Neural progenitor cell (in vitro differentiated cells): ENCODE results near the gene ACOT7. TPM values are rescaled to one million over a fixed set of nuclear protein-coding genes. Genes with fewer than 3 reads are reported as not detected.

Experiments
- DNase-seq: peaks from one replicate; pipeline ENCODE4 v3.0.0-alpha.2; 2016; ENCODE audit warnings: low spot score
- H2AFZ ChIP-seq: fragments of 200-600 bp; sonication (generic); replicated peaks from 2 replicates; pipeline ENCODE4 v1.6.1; 2016; ENCODE audit warnings: antibody characterized with exemption
- H3F3A ChIP-seq: fragments of 200-600 bp; sonication (generic); 2 replicates; pipeline ENCODE4 v1.6.1; 2016; ENCODE audit warnings: antibody characterized with exemption, low read depth
- H3K27ac ChIP-seq: fragments of 200-600 bp; sonication (generic); 2 replicates; pipeline ENCODE4 v1.5.1; 2016; ENCODE audit warnings: mild to moderate bottlenecking
- H3K27me3 ChIP-seq: fragments of 200-600 bp; sonication (generic); 2 replicates; pipeline ENCODE4 v1.6.1; 2016; ENCODE audit warnings: mild to moderate bottlenecking, moderate library complexity
- H3K36me3 ChIP-seq: fragments of 200-600 bp; sonication (generic); 2 replicates; pipeline ENCODE4 v1.5.1; 2016
- H3K4me1 ChIP-seq: fragments of 200-600 bp; sonication (generic); 2 replicates; pipeline ENCODE4 v1.6.1; 2016; ENCODE audit warnings: mixed run types
- H3K4me2 ChIP-seq: fragments of 200-600 bp; sonication (generic); 2 replicates; pipeline ENCODE4 v1.6.1; 2016
- H3K4me3 ChIP-seq: fragments of 200-600 bp; sonication (generic); 2 replicates; pipeline ENCODE4 v1.5.1; 2016
- H3K79me2 ChIP-seq: fragments of 200-600 bp; sonication (generic); 2 replicates; pipeline ENCODE4 v1.6.1; 2016; ENCODE audit warnings: low read depth
- H3K9ac ChIP-seq: fragments of 200-600 bp; sonication (generic); 2 replicates; pipeline ENCODE4 v1.6.1; 2016
- H3K9me3 ChIP-seq: fragments of 200-600 bp; sonication (generic); 2 replicates; pipeline ENCODE4 v1.5.1; 2016; ENCODE audit warnings: low read depth
- H4K20me1 ChIP-seq: fragments of 200-600 bp; sonication (generic); 2 replicates; pipeline ENCODE4 v1.6.1; 2016; ENCODE audit warnings: low read depth
- H3K27ac Mint-ChIP-seq: 3 replicates; pipeline ENCODE4 v1.8.0; 2021; ENCODE audit warnings: mixed read lengths
- H3K27me3 Mint-ChIP-seq: 2 replicates; pipeline ENCODE4 v1.8.0; 2022; ENCODE audit warnings: low read depth, mild to moderate bottlenecking, inconsistent platforms, moderate library complexity, mixed read lengths; ENCODE audit not compliant: insufficient read depth
- H3K36me3 Mint-ChIP-seq: 3 replicates; pipeline ENCODE4 v1.8.0; 2021; ENCODE audit warnings: mixed read lengths
- H3K4me1 Mint-ChIP-seq: 3 replicates; pipeline ENCODE4 v1.8.0; 2021; ENCODE audit warnings: mixed read lengths
- H3K4me3 Mint-ChIP-seq: 3 replicates; pipeline ENCODE4 v1.8.0; 2021; ENCODE audit warnings: mild to moderate bottlenecking, moderate library complexity, mixed read lengths
- H3K9me3 Mint-ChIP-seq: 3 replicates; pipeline ENCODE4 v1.8.0; 2020; ENCODE audit warnings: mixed read lengths
- CTCF ChIP-seq: fragments of 200-600 bp; sonication (generic); IDR thresholded peaks from 2 replicates; pipeline ENCODE4 v1.5.1; 2017; ENCODE audit warnings: antibody characterized with exemption, mild to moderate bottlenecking
- EZH2 ChIP-seq: fragments of 200-600 bp; sonication (generic); IDR thresholded peaks from 2 replicates; pipeline ENCODE4 v1.6.1; 2017; ENCODE audit warnings: antibody characterized with exemption, mild to moderate bottlenecking, moderate library complexity
- EZH2phosphoT487 ChIP-seq: fragments of 200-600 bp; sonication (generic); IDR thresholded peaks from 2 replicates; pipeline ENCODE4 v1.6.1; 2017; ENCODE audit warnings: antibody characterized with exemption
- total RNA-seq: library from RNA; depleted of rRNA; stranded (reverse); fragments of >200 nt; gene quantifications from 2 replicates; pipeline ENCODE4 v1.2.3, GENCODE V29; 2015; ENCODE audit warnings: low replicate concordance

The ACOT7 gene
- total RNA-seq, 1 donor from 2014 or later = 19.6 TPM

- DNase-seq = peak; percentile 95
- Mint-ChIP-seq H3K9me3 (no peaks in the 10 kb centered on the region), H3K27me3 (peaks cover 38% of the 10 kb centered on the region), H3K4me3 (peak overlapping the region; percentile 80), H3K36me3 (no peaks in the 10 kb centered on the region), H3K4me1 (peaks cover 32% of the 10 kb centered on the region), H3K27ac (no peak overlapping the region)
- H3F3A ChIP-seq = peaks cover 76% of the 10 kb centered on the region
- peak overlapping the region; percentile 96 for H3K4me2 ChIP-seq
- no peak overlapping the region for H3K27ac ChIP-seq
- H3K27me3 ChIP-seq = peaks cover 51% of the 10 kb centered on the region
- H3K79me2 ChIP-seq = peaks cover 23% of the 10 kb centered on the region
- no peak overlapping the region for H3K9ac ChIP-seq
- H3K4me3 ChIP-seq = peak overlapping the region; percentile 72
- H2AFZ ChIP-seq = no peak overlapping the region
- TF ChIP-seq CTCF (peak; percentile 86), EZH2 (no peak)
- no peaks in the 10 kb centered on the region for H3K9me3 ChIP-seq
- peaks cover 23% of the 10 kb centered on the region for H3K4me1 ChIP-seq
- H3K36me3 ChIP-seq = no peaks in the 10 kb centered on the region
- H4K20me1 ChIP-seq = peaks cover 68% of the 10 kb centered on the region
Observed at GRCh38 chr1:6246497-6247467, 146.8 kb downstream of the ACOT7 start.

GRCh38 chr1:6245869-6246496, 147.6 kb downstream of the ACOT7 start:
- Mint-ChIP-seq H3K4me3 (peak overlapping the region; percentile 80), H3K27ac (no peak overlapping the region), H3K4me1 (peaks cover 40% of the 10 kb centered on the region), H3K9me3 (no peaks in the 10 kb centered on the region), H3K27me3 (peaks cover 43% of the 10 kb centered on the region), H3K36me3 (no peaks in the 10 kb centered on the region)
- peak; percentile 94 for DNase-seq
- Histone ChIP-seq H3K4me3 (peak overlapping the region; percentile 72), H3K9me3 (no peaks in the 10 kb centered on the region), H3K79me2 (peaks cover 23% of the 10 kb centered on the region), H3K4me1 (peaks cover 31% of the 10 kb centered on the region), H3K4me2 (peak overlapping the region; percentile 96), H2AFZ (no peak overlapping the region), H3K36me3 (no peaks in the 10 kb centered on the region), H3K27me3 (peaks cover 43% of the 10 kb centered on the region), H3F3A (peaks cover 84% of the 10 kb centered on the region), H3K27ac (no peak overlapping the region), H4K20me1 (peaks cover 60% of the 10 kb centered on the region), H3K9ac (no peak overlapping the region)
- TF ChIP-seq EZH2phosphoT487 = no peak

GRCh38 chr1:6245086-6245868, 148.3 kb downstream of the ACOT7 start:
- peak overlapping the region; percentile 70 for H3K4me3 Mint-ChIP-seq

More at GRCh38 chr1:6245086-6245868, 148.3 kb downstream of the ACOT7 start:
- Mint-ChIP-seq H3K9me3 (no peaks in the 10 kb centered on the region), H3K27me3 (peaks cover 39% of the 10 kb centered on the region), H3K27ac (no peak overlapping the region), H3K4me1 (peaks cover 45% of the 10 kb centered on the region), H3K36me3 (no peaks in the 10 kb centered on the region)
- H3K9ac ChIP-seq = no peak overlapping the region
- H3F3A ChIP-seq = peaks cover 90% of the 10 kb centered on the region
- H3K79me2 ChIP-seq = peaks cover 23% of the 10 kb centered on the region
- H2AFZ ChIP-seq = no peak overlapping the region
- TF ChIP-seq CTCF (peak; percentile 72), EZH2phosphoT487 (no peak), EZH2 (peak; percentile 46)
- H3K27me3 ChIP-seq = peaks cover 36% of the 10 kb centered on the region
- peak overlapping the region; percentile 96 for H3K4me2 ChIP-seq
- H3K9me3 ChIP-seq = no peaks in the 10 kb centered on the region
- peaks cover 38% of the 10 kb centered on the region for H3K4me1 ChIP-seq
- peak overlapping the region; percentile 72 for H3K4me3 ChIP-seq
- H3K27ac ChIP-seq = no peak overlapping the region
- DNase-seq = peak; percentile 96
- H3K36me3 ChIP-seq = no peaks in the 10 kb centered on the region
- H4K20me1 ChIP-seq = peaks cover 52% of the 10 kb centered on the region
